Astrocyte of the cerebellum (primary cell): ENCODE measurements around the gene EIF4E2.
A peak's percentile ranks its signal among the peaks of the same experiment; 100 is the strongest.
"Not testable (repeated sequence)": the region's sequence is repeated elsewhere in the genome, so short reads cannot be mapped to it uniquely, and the experiment has no call there.

Source experiments
- DNase-seq: peaks from one replicate; pipeline ENCODE4 v3.0.0-alpha.2; 2011; ENCODE audit warnings: low read depth
- H3K4me3 ChIP-seq: 2 replicates; pipeline ENCODE4 v1.5.1; 2011; ENCODE audit warnings: mild to moderate bottlenecking, low read depth, low read length, moderate library complexity
- CTCF ChIP-seq: IDR thresholded peaks from 2 replicates; pipeline ENCODE4 v1.5.1; 2012; ENCODE audit warnings: low read length, low read depth, moderate library complexity, mild to moderate bottlenecking; ENCODE audit errors: missing control alignments
- in situ Hi-C: cut with HindIII; loops from 2 replicates; pipeline ENCODE4 v1.10.0; 2017; ENCODE audit warnings: low sequenced_read_pairs

Gene EIF4E2

DNA sequence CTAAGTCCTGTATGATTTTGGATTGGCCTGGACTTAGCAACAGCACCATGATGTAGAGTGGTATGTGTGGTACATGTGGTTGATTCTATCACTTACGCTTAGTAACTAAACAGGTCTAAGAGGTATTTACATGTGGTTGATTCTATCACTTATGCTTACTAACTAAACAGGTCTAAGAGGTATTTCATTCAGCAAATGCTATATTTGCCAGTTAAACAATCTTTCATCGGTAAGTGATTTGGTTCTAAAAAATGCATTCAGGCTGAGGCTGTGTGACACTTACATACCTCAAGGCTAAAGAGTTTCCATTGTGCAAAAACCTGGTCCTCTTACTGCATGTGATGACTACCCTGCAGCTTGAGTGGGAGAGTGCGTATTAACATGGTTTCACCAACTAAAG lies 13.1 kb downstream of the EIF4E2 start:
- in situ Hi-C loops = no loop called here

GRCh38 chr2:232567721-232568120 lies 17.2 kb downstream of the EIF4E2 start:
- no peak overlapping the region for H3K4me3 ChIP-seq
- in situ Hi-C loops = no loop called here
- no peak for TF ChIP-seq CTCF
- no peak for DNase-seq

More for the DNA sequence above, 13.1 kb downstream of the EIF4E2 start:
- TF ChIP-seq CTCF = no peak
- no peak overlapping the region for H3K4me3 ChIP-seq
- DNase-seq = no peak

- DNase-seq = peak; percentile 57
- in situ Hi-C loops = no loop called here
- no peak overlapping the region for H3K4me3 ChIP-seq
Measured at GRCh38 chr2:232568161-232568560, 17.7 kb downstream of the EIF4E2 start.

DNA sequence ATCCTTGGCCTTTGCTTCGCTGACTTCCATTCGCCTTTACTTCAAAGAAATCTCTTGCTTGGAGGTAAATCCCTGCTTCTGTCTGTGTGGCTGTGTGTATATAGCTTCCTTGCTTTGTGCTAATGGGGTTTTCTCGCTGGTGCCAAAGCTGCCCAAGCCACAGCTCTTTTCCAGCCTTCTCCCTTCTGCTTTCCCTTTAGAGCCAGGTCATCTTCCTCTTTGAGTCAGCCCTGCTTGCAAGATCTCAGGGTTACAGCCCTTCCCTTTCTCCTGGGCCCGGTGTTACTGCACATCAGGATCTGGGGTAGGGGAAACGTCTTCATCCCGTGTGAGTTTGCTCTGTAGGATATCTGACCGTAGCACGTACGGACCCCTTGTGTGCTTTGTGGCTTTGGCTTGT lies 19.1 kb downstream of the EIF4E2 start:
- TF ChIP-seq CTCF = no peak
- DNase-seq = no peak
- H3K4me3 ChIP-seq = no peak overlapping the region
- in situ Hi-C loops = no loop called here

More at GRCh38 chr2:232568161-232568560, 17.7 kb downstream of the EIF4E2 start:
- TF ChIP-seq CTCF = no peak

DNA sequence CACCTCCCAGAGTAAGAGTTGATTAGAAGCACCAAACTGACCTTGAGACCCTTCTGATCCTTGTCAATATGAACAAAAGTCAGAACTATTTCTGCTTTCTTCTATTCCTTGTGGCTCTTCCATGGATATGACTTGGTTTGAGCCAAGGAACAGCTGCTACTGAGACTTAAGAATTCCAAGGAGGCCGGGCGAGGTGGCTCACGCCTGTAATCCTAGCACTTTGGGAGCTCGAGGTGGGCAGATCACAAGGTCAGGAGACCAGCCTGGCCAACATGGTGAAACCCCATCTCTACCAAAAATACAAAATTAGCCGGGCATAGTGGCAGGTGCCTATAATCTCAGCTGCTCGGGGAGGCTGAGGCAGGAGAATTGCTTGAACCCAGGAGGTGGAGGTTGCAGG lies 20.0 kb downstream of the EIF4E2 start:
- in situ Hi-C loops, DNase-seq, H3K4me3 ChIP-seq: not testable (repeated sequence)

DNA sequence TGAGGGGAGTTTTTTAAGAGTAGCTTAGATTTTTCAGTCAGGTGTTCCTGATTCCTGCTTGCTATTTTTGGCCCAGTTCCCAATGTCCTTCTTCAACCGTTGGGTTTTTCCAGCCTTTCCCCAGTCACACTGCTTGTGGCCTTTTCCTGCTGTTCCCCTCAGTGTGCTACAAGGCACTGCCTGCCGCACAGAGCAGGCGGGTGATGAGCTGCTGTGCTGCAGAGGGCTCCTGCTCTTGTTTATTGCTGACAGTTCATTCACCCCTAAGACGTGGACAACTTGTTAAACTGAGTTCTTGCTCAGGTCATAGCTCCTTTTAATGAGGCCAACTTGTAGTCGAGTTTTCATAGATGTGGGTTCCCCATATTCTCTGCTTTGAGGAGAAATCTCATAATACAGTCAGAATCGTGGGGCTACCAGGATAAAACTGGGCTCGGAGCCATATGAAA lies 20.6 kb downstream of the EIF4E2 start:
- DNase-seq = no peak
- H3K4me3 ChIP-seq = no peak overlapping the region
- in situ Hi-C loops = no loop called here
- TF ChIP-seq CTCF = no peak

GRCh38 chr2:232573042-232573441 lies 22.6 kb downstream of the EIF4E2 start:
- H3K4me3 ChIP-seq = no peak overlapping the region
- no peak for DNase-seq
- TF ChIP-seq CTCF = no peak
- in situ Hi-C loops = no loop called here
